ENCODE results near the gene CITED4.

CITED4 gene

GRCh38 chr1:40851643-40852042 is 10.5 kb downstream of the CITED4 start:
- no peak for DNase-seq

GRCh38 chr1:40849801-40850592 is 12.2 kb downstream of the CITED4 start:
- peak; percentile 46 for DNase-seq

GRCh38 chr1:40848530-40849189 is 13.5 kb downstream of the CITED4 start:
- peak; percentile 65 for DNase-seq

GRCh38 chr1:40847023-40847745 is 15.0 kb downstream of the CITED4 start:
- DNase-seq = no peak

- DNase-seq = no peak
Observed at GRCh38 chr1:40845895-40846294, 16.3 kb downstream of the CITED4 start.

GRCh38 chr1:40844887-40845878 is 17.0 kb downstream of the CITED4 start:
- no peak for DNase-seq

GRCh38 chr1:40844079-40844478 is 18.1 kb downstream of the CITED4 start:
- DNase-seq = no peak

GRCh38 chr1:40842691-40843090 is 19.5 kb downstream of the CITED4 start:
- no peak for DNase-seq

- no peak for DNase-seq
Observed at GRCh38 chr1:40842207-40842606, 20.0 kb downstream of the CITED4 start.

GRCh38 chr1:40841602-40842001 is 20.6 kb downstream of the CITED4 start:
- no peak for DNase-seq

- no peak for DNase-seq
Observed at GRCh38 chr1:40840526-40841323, 21.4 kb downstream of the CITED4 start.

- DNase-seq = no peak
Observed at GRCh38 chr1:40839943-40840335, 22.2 kb downstream of the CITED4 start.

- DNase-seq = no peak
Observed at GRCh38 chr1:40838980-40839942, 22.9 kb downstream of the CITED4 start.

GRCh38 chr1:40838045-40838979 is 23.9 kb downstream of the CITED4 start:
- no peak for DNase-seq

- no peak for DNase-seq
Observed at GRCh38 chr1:40837601-40838000, 24.6 kb downstream of the CITED4 start.

GRCh38 chr1:40836283-40836682 is 25.9 kb downstream of the CITED4 start:
- no peak for DNase-seq

- DNase-seq = no peak
Observed at GRCh38 chr1:40834968-40835545, 27.1 kb downstream of the CITED4 start.

- no peak for DNase-seq
Observed at GRCh38 chr1:40833979-40834378, 28.2 kb downstream of the CITED4 start.

All from NCI-H345 (cell line).